HG02588 (cell line): ENCODE measurements around the gene FNIP2.
"Not testable (repeated sequence)": the region's sequence is repeated elsewhere in the genome, so short reads cannot be mapped to it uniquely, and the experiment has no call there.

Source experiments
- ATAC-seq: cut with Tn5 transposase; IDR thresholded peaks from one replicate; pipeline ENCODE4 v1.9.1; 2021; ENCODE audit warnings: mild to moderate bottlenecking, moderate library complexity; ENCODE audit not compliant: unreplicated experiment

FNIP2 gene

GRCh38 chr4:158788516-158788915 is 19.7 kb downstream of the FNIP2 start:
- ATAC-seq: no peak

DNA sequence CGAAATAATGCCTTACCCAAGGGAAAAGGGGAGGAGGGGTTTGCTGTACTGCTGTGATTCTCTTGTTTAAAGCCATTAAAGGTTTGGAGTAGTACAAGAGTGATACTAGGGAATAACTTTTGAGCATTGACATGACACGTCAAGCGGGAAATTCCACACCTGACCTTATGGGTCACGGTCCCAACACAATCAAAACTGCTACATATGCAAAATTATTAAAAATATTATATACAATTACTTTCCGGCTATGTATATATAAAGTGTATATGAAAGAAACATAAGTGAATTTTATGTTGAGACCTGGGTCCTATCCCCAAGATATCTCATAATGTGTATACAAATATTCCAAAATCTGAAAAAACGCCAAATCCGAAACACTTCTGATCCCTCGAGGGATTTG is 21.0 kb downstream of the FNIP2 start:
- ATAC-seq: no peak

DNA sequence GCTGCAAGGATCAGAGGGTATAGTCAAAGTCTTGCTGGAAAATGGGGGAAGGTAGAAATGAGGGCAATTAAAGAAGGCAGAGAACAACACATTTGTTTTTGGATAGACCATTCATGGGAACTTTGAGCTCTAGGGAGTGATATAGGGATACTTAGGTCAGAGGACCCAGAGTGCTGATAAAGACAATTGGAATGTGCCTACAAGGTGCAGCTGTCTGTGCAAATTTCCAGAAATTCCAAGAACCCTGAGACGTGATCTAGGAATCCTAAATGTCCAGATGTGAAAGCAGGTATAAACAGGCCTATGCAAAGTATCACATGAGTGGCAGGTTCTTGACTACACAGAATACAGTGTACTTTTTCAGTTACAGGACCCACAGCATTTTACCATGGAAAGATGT is 24.2 kb downstream of the FNIP2 start:
- no peak for ATAC-seq

GRCh38 chr4:158793430-158793829 is 24.6 kb downstream of the FNIP2 start:
- ATAC-seq: not testable (repeated sequence)

- ATAC-seq: no peak
Measured at GRCh38 chr4:158796370-158797140, 27.7 kb downstream of the FNIP2 start.

DNA sequence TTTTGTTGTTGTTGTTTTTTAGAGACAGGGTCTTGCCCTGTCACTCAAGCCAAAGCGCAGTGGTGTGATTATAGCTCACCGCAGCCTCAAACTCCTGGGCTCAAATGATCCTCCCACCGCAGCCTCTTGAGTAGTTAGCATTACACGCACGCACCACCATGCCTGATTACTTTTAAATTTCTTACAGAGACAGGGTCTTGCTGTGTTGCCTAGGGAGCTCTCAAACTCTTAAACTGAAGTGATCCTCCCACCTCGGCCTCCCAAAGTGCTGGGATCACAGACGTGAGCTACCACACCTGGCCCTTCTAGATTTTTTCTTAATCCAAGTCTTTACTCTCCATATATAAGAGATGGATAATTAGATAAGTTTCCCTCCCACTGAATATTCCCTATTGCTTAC is 29.2 kb downstream of the FNIP2 start:
- no peak for ATAC-seq

GRCh38 chr4:158799013-158799770 is 30.4 kb downstream of the FNIP2 start:
- ATAC-seq: no peak

DNA sequence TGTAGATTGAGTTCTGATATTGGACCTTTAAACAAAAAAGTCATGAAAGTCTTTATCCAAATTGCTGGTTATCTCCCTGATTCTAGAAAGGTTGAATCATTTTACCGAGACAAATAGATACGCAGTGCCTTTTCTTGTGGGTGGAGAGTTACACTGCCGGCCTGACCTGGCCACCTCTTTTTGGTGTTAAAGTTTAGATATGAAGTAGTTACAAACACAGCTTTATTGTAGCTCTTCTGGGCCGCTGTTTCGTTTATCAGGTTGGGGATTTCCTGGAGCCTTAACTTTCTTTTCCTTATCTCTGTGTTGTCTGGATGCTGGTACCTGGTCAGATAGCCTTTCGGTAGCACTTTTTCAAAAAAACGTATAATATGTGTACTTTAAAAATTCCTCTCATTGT is 31.0 kb downstream of the FNIP2 start:
- ATAC-seq: no peak

DNA sequence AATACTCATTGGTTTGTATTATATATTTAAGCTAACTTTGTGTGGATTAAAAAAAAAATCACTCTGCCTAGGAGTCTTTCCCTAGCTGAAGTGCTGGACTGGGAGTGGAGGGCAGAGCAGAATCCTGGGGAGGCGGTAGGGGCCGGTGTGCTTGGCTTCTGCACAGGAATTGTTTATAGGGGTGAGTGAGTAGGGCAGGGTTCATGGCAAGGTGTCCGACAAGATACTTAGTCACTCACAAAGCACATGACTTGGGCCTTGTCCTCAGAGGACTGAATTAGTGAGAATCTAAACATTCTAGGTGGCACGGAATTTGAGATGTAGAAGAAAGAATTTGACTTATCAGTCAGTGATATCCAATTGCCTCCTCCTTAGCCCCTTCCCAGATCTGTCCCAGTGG is 32.2 kb downstream of the FNIP2 start:
- no peak for ATAC-seq

GRCh38 chr4:158801677-158802076 is 32.9 kb downstream of the FNIP2 start:
- no peak for ATAC-seq

GRCh38 chr4:158802914-158803313 is 34.1 kb downstream of the FNIP2 start:
- no peak for ATAC-seq

DNA sequence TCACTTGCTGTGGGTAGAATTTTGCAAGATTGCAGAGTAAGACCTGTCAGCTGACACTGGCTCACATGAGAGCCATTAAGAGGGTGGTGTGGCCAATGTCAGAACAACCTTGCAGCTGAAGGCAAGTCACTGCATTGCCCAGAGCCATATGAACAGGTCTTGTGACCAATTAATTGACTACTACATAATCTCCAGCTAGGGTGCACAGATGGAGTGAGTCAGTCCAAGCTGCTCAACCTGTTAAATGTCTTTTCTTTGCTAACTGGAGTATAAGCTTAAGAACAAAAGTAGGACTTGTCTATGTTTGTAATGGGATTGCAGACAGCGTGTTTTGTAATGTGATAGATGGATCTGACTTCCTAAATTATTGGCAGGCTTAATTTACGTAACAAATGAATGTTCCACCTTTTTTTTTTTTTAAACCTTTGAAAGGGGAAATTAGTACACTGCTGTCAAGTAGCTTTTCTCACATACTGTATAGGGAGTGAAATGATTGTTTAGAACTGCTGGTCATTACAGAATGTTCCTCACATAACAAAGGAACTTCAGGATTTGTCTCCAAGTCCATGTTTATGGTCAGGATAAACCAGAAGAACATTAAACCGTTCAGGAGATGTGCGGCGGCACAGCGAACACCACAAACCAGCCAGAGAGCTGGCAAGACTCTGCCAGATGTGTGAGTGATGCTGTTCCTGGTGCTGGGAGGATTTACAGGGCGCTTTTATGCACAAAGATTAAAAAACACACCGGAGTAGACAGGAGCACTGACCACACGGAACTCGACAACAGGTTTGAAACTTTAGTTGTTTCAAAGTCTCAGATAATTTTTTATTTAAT is 37.0 kb downstream of the FNIP2 start:
- ATAC-seq: no peak

GRCh38 chr4:158807691-158808090 is 38.9 kb downstream of the FNIP2 start:
- no peak for ATAC-seq

GRCh38 chr4:158808399-158808798 is 39.6 kb downstream of the FNIP2 start:
- ATAC-seq: no peak

- ATAC-seq: not testable (repeated sequence)
Measured at GRCh38 chr4:158809208-158809607, 40.4 kb downstream of the FNIP2 start.

GRCh38 chr4:158809611-158810486 is 41.0 kb downstream of the FNIP2 start:
- peak; percentile 70 for ATAC-seq

- no peak for ATAC-seq
Measured at GRCh38 chr4:158810487-158811215, 41.8 kb downstream of the FNIP2 start.

GRCh38 chr4:158811216-158811540 is 42.4 kb downstream of the FNIP2 start:
- no peak for ATAC-seq

DNA sequence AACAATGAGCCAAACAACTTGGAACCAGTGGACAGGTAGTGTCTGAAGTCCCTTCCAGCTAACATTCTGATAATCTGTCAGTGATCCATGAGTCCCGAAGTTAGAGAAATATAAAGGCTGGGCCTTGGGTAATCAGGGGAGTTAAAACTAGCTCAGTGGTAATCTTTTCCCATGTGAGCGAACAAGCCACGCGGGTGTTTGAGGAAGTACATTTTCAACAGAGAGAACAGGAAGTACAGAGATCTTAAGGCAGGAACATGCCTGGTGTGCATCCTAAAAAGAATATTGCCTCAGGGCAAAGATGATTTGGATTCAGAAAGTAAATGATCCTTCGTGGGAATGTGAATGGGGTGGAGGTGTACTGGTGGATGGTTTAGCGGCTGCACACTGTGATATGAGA is 42.9 kb downstream of the FNIP2 start:
- ATAC-seq: peak; percentile 27

GRCh38 chr4:158812133-158812532 is 43.3 kb downstream of the FNIP2 start:
- ATAC-seq: no peak
